GM12878 (cell line): ENCODE data around the gene TPRA1. TPM values are rescaled to one million over a fixed set of nuclear protein-coding genes. Genes with fewer than 3 reads are reported as not detected.

Experiments used
- ATAC-seq: fragments of 200-7000 bp; cut with Tn5 transposase; 3 replicates; pipeline ENCODE4 v1.9.1; 2020; ENCODE audit warnings: mild to moderate bottlenecking, moderate library complexity
- BruUV-seq: library from RNA; stranded (reverse); fragments of 400-500 nt; replicated peaks from 2 replicates; lab custom pipeline; 2021; lab: Mats Ljungman, UMichigan
- CTCF ChIA-PET: fragments of 300-600 bp; sonication (Branson Sonifier 250); formaldehyde crosslinking; extraction: SDS; loops from one replicate; lab custom pipeline; 2021; ENCODE audit warnings: inconsistent platforms; lab: Yijun Ruan, JAX
- POLR2A ChIA-PET: fragments of 350-600 bp; formaldehyde crosslinking; extraction: SDS; loops from one replicate; lab custom pipeline; 2021; ENCODE audit warnings: inconsistent platforms; lab: Charles Lee
- RAD21 ChIA-PET: fragments of 300-600 bp; sonication (Branson Sonifier 250); formaldehyde crosslinking; loops from one replicate; lab custom pipeline; 2023; ENCODE audit warnings: antibody characterized with exemption; ENCODE audit not compliant: unreplicated experiment; lab: Charles Lee
- SMC1A ChIA-PET: fragments of 300-600 bp; sonication (Branson Sonifier 250); formaldehyde crosslinking; loops from one replicate; lab custom pipeline; 2023; ENCODE audit not compliant: unreplicated experiment, uncharacterized antibody; lab: Charles Lee
- DNase-seq: peaks from one replicate; pipeline ENCODE4 v3.0.0-alpha.2; 2011; ENCODE audit warnings: low read depth, low spot score
- FAIRE-seq: peaks from 3 replicates; lab custom pipeline; 2011; peaks lifted over from hg19 to GRCh38; lab: Jason Lieb, UNC
- H2AFZ ChIP-seq: 2 replicates; pipeline ENCODE4 v1.6.0; 2011; ENCODE audit warnings: low read depth, low read length, control low read depth; ENCODE audit not compliant: control insufficient read depth
- H3K27ac ChIP-seq: 2 replicates; pipeline ENCODE4 v1.5.1; 2011; ENCODE audit warnings: control low read depth; ENCODE audit not compliant: control insufficient read depth, insufficient read depth
- H3K27me3 ChIP-seq, 2 experiments: replicated peaks in 1 of 2; 2 replicates each; pipeline versions ENCODE4 v1.6.0 to v1.6.1; 2011; ENCODE audit warnings: low read length in 1 of 2; ENCODE audit not compliant: control insufficient read depth in 2 of 2, insufficient read depth in 2 of 2
- H3K36me3 ChIP-seq, 2 experiments: 2 replicates each; pipeline ENCODE4 v1.5.1; 2011; ENCODE audit warnings: low read length in 1 of 2; ENCODE audit not compliant: control insufficient read depth in 2 of 2, insufficient read depth in 2 of 2
- H3K4me1 ChIP-seq: 2 replicates; pipeline ENCODE4 v1.6.1; 2011; ENCODE audit warnings: mild to moderate bottlenecking, low read length, moderate library complexity, mixed read lengths; ENCODE audit not compliant: control insufficient read depth, insufficient read depth
- H3K4me2 ChIP-seq: 2 replicates; pipeline ENCODE4 v1.6.0; 2011; ENCODE audit warnings: control low read depth; ENCODE audit not compliant: control insufficient read depth, insufficient read depth
- H3K4me3 ChIP-seq: fragments of 200-600 bp; sonication (generic); 2 replicates; pipeline ENCODE4 v1.5.1; 2016
- H3K79me2 ChIP-seq: 2 replicates; pipeline ENCODE4 v1.6.0; 2011; ENCODE audit warnings: low read length; ENCODE audit not compliant: control insufficient read depth, insufficient read depth
- H3K9ac ChIP-seq: 2 replicates; pipeline ENCODE4 v1.8.0; 2011; ENCODE audit warnings: low read length, control low read depth, mixed read lengths; ENCODE audit not compliant: control insufficient read depth, insufficient read depth
- H3K9me3 ChIP-seq: replicated peaks from 3 replicates; pipeline ENCODE4 v1.5.1; 2011; ENCODE audit warnings: mild to moderate bottlenecking, low read length; ENCODE audit not compliant: control insufficient read depth, insufficient read depth
- H4K20me1 ChIP-seq: 2 replicates; pipeline ENCODE4 v1.6.0; 2011; ENCODE audit not compliant: control insufficient read depth, insufficient read depth
- BHLHE40 ChIP-seq, 2 experiments: fragments of 450-650 bp in 1 of 2; IDR thresholded peaks; 2 replicates each; pipeline ENCODE4 v1.6.1; 2011 to 2017; ENCODE audit warnings: low read depth in 2 of 2, borderline replicate concordance in 1 of 2, improper control_type of control experiment in 1 of 2, low read length in 1 of 2, mild to moderate bottlenecking in 1 of 2
- CREB1 ChIP-seq: IDR thresholded peaks from 2 replicates; pipeline ENCODE4 v1.6.1; 2012; ENCODE audit warnings: low read depth, mild to moderate bottlenecking, inconsistent platforms
- MTA3 ChIP-seq: IDR thresholded peaks from 2 replicates; pipeline ENCODE4 v1.6.1; 2012; ENCODE audit warnings: low read length, inconsistent platforms, borderline replicate concordance
- RB1 ChIP-seq: fragments of 450-650 bp; formaldehyde crosslinking; IDR thresholded peaks from 2 replicates; pipeline ENCODE4 v1.6.1; 2017; ENCODE audit warnings: mild to moderate bottlenecking, borderline replicate concordance
- RELA ChIP-seq: fragments of 450-650 bp; IDR thresholded peaks from 2 replicates; pipeline ENCODE4 v1.8.0; 2014; ENCODE audit warnings: borderline replicate concordance; ENCODE audit not compliant: partially characterized antibody
- WGBS: methylation state at CpG from one replicate; pipeline ENCODE4 v1.1.6; 2016; ENCODE audit warnings: low lambda C conversion rate; ENCODE audit not compliant: insufficient replicate concordance, insufficient coverage; ENCODE audit errors: missing lambda C conversion rate; 5-methylcytosine and 5-hydroxymethylcytosine counted together
- in situ Hi-C: fragments of 300-500 bp; cut with MboI; formaldehyde crosslinking; loops from 9 replicates; pipeline ENCODE4 v1.14.3; 2018; ENCODE audit warnings: mixed read lengths
- intact Hi-C: fragments of 100-400 bp; cut with micrococcal nuclease; formaldehyde crosslinking; loops from one replicate; pipeline ENCODE4 v1.14.2; 2022; ENCODE audit not compliant: unreplicated experiment
- polyA plus RNA-seq, 11 experiments: library from polyadenylated mRNA; depleted of rRNA in 4 of 11; unstranded in 6 of 11; stranded (reverse) in 5 of 11; fragments of >200 nt; fragmentation: Nextera tagmentation in 4 of 11; fragmentation: Illumina TruSeq in 1 of 11; extraction: Ambion mirVana in 4 of 11; extraction: Trizol in 1 of 11; gene quantifications; 1 replicate in 1 of 11; 2 replicates in 10 of 11; pipeline versions ENCODE4 v1.2.1 to v1.2.3, GENCODE V29; 2011 to 2016; ENCODE audit warnings: inconsistent platforms in 2 of 11, missing spikeins in 2 of 11, low read depth in 1 of 11
- total RNA-seq, 4 experiments: library from RNA; depleted of rRNA in 3 of 4; stranded (reverse); fragments of >200 nt in 3 of 4; fragmentation: Illumina TruSeq in 1 of 4; extraction: Trizol in 1 of 4; gene quantifications; 2 replicates each; pipeline versions ENCODE4 v1.2.1 to v1.2.3, GENCODE V29; 2013 to 2021
- TF ChIP-seq, protein P1 (sequence below): fragments of 450-650 bp; conservative IDR thresholded peaks from 2 replicates; pipeline ENCODE4 v1.6.1; 2017; ENCODE audit warnings: mild to moderate bottlenecking, moderate library complexity

Gene TPRA1
- total and polyA plus RNA-seq, 10 of the 15 experiments (the other 5 are each of a cell fraction or from before 2014, with no cell fraction given): 1.8 to 39.6 (median 26.6) TPM

GRCh38 chr3:127616836-127617605, 26.5 kb upstream of the TPRA1 start:
- CTCF ChIA-PET: no interaction called here
- 93% methylated on average over 26 of the region's 26 CpGs for whole genome bisulfite sequencing

More at GRCh38 chr3:127616836-127617605, 26.5 kb upstream of the TPRA1 start:
- in situ Hi-C loops: no loop called here
- Histone ChIP-seq H3K4me3 (no peak overlapping the region), H3K27me3 (no peaks in the 10 kb centered on the region), H3K9me3 (no peaks in the 10 kb centered on the region), H3K9ac (no peak overlapping the region), H4K20me1 (no peaks in the 10 kb centered on the region), H3K4me2 (no peak overlapping the region), H3K27ac (no peak overlapping the region), H3K36me3 (peaks cover 56 to 57% of the 10 kb centered on the region in 2 experiments), H3K4me1 (no peaks in the 10 kb centered on the region), H2AFZ (no peak overlapping the region), H3K79me2 (no peaks in the 10 kb centered on the region)
- POLR2A ChIA-PET: no interaction called here
- no peak for FAIRE-seq
- SMC1A ChIA-PET: no interaction called here
- intact Hi-C loops: no loop called here
- no peak for ATAC-seq
- BruUV-seq: no TSS peak
- RAD21 ChIA-PET: no interaction called here
- DNase-seq: no peak
- TF ChIP-seq CREB1 (no peak), MTA3 (no peak), RB1 (no peak), BHLHE40 (IDR thresholded peaks at IDR 0.05; ENCODE audit: borderline replicate concordance in 1 of 2, low read depth in 2 of 2, low read length in 1 of 2) (no peak), RELA (no peak)
- TF ChIP-seq, protein P1, sequence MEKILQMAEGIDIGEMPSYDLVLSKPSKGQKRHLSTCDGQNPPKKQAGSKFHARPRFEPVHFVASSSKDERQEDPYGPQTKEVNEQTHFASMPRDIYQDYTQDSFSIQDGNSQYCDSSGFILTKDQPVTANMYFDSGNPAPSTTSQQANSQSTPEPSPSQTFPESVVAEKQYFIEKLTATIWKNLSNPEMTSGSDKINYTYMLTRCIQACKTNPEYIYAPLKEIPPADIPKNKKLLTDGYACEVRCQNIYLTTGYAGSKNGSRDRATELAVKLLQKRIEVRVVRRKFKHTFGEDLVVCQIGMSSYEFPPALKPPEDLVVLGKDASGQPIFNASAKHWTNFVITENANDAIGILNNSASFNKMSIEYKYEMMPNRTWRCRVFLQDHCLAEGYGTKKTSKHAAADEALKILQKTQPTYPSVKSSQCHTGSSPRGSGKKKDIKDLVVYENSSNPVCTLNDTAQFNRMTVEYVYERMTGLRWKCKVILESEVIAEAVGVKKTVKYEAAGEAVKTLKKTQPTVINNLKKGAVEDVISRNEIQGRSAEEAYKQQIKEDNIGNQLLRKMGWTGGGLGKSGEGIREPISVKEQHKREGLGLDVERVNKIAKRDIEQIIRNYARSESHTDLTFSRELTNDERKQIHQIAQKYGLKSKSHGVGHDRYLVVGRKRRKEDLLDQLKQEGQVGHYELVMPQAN: no peak
